Islet of Langerhans (tissue), 1 donor: ENCODE data around the gene PVR.
"Not testable (repeated sequence)": the region's sequence is repeated elsewhere in the genome, so short reads cannot be mapped to it uniquely, and the experiment has no call there.

Experiments used
- FAIRE-seq: peaks from one replicate; lab custom pipeline; 2011; peaks lifted over from hg19 to GRCh38; lab: Jason Lieb, UNC

PVR gene

DNA sequence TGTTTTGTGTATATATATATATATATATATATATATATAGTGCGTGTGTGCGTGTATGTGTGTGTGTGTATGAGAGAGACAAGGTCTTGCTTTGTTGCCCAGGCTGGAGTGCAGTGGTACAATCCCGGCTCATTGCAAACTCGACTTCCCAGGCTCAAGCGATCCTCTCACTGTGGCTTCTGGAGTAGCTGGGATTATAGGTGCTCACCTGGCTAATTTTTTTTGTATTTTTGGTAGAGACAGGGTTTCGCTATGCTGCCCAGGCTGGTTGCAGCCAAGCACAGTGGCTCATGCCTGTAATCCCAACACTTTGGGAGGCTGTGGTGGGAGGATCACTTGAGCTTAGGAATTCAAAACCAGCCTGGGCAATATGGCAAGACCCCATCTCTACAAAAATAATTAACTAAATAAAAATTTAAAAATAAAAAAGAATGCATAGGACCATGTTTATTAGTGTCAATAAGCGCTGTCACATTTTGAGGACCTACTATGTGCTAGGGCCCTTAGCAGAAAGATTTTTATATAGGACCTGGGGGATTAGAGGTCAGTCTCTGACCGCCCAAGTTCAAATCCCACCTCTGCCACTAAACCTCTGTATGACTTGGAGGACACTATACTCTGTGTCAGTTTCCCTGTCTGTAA, 1.8 kb downstream of the PVR start:
- no peak for FAIRE-seq

DNA sequence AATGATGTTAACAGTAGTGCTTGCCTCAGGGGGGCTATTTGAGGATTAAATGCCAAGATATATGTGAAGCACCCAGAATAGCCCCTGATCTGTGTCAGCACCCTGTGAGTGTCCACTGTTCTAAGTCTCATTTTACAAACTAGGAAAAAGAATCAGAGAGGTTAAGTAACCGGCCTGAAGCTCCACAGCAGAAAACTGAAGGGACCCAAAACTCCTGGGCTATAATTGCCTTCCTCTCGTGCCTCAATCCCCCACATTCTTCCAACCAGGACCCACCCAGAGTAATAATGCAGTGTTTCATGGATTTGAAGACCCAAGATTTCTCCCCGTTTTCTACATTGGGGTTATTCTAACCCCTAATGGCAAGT, 2.3 kb downstream of the PVR start:
- no peak for FAIRE-seq

DNA sequence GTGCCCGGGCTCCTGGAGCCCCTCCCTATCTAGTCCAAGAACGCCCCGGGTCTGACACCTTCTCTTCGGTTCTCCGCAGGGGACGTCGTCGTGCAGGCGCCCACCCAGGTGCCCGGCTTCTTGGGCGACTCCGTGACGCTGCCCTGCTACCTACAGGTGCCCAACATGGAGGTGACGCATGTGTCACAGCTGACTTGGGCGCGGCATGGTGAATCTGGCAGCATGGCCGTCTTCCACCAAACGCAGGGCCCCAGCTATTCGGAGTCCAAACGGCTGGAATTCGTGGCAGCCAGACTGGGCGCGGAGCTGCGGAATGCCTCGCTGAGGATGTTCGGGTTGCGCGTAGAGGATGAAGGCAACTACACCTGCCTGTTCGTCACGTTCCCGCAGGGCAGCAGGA, 3.4 kb downstream of the PVR start:
- FAIRE-seq: no peak

DNA sequence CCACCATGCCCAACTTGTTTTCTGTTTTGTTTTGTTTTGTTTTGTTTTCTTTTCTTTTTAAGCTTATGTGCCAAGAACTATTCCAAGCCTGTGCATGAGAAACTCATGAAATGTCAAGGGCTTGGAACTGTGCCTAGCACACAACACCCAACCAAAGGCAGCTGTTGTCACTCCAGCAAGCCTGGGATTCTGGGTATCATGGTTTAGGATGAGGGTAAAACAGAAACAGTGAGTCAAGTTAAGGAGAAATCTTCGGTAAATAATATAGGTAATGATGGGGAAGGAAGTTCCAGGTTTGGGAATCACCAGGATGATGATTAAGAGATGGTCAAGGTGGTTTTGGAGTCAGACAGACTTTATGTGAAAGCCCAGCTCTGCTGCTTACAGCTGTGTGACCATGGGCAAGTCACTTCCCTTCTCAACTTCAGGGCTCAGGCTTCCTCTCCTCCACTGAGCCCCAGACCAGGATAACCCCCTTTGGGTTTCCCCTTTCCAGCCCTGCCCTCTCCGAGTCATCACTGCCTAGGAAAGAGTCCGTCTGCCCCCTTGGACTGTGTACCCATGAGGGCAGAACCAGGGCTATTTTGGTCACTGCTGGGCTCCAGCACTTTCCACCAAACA, 5.0 kb downstream of the PVR start:
- FAIRE-seq: no peak

DNA sequence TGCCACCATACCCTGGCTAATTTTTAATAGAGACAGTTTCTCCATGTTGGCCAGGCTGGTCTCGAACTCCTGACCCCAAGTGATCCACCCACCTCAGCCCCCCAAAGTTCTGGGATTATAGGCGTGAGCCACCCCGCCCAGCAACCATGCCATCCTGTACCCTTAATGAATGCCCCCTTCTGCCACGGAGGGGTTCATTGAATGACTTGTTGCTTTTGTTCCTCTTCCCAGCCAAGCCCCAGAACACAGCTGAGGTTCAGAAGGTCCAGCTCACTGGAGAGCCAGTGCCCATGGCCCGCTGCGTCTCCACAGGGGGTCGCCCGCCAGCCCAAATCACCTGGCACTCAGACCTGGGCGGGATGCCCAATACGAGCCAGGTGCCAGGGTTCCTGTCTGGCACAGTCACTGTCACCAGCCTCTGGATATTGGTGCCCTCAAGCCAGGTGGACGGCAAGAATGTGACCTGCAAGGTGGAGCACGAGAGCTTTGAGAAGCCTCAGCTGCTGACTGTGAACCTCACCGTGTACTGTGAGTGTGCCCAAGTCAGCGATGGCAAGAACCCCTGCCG, 6.0 kb downstream of the PVR start:
- FAIRE-seq: no peak

DNA sequence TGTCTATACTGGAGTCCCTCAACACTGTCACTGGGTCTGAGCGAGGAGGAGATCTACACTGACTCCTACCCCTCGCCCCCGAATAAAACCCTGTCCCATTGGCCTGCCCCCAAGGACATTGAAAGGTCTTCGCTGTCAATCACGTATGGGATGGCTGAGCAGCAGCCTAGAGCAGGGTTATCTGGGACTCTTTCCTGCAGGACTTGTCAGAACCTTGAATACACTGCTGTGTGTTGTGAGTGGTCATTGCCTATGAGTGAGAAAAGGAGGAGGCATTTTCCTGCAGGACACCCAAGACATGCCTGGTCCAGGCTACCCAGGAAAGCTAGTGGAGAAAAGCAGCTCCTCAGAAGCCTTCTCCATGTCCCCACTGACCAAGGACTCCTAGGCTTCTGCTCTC, 9.6 kb downstream of the PVR start:
- FAIRE-seq: no peak

DNA sequence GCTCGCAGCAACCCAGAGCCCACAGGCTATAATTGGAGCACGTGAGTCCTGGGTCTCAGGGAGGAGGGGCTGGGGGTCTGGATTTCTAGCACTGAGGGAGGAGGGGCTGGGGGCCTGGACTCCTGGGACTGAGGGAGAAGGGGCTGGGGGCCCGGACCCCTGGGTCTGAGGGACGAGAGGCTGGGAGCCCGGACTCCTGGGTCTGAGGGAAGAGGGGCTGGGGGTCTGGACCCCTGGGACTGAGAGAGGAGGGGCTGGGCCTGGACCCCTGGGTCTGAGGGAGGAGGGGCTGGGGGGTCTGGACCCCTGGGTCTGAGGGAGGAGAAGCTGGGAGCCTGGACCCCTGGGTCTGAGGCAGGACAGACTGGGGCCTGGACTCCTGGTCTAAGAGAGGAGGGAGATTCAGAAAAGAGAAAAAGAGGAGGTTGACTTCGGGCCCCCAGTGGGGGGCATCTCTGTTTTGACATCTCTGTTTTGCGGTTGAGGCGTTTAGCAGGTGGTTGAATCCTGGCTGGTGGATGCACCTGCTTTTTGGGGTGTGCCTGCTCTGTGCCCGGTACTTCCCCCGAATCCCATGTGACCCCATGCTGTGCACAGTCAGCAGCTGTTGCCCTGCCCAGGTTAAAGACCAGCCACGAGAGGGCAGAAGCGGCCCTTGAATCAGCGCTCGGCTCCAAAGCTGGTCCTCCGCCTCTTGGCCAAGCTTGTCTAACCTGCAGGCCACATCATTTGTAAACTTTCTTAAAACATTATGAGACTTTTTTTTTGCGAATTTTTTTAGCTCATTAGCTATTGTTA, 10.5 kb downstream of the PVR start:
- peak; percentile 36 for FAIRE-seq

DNA sequence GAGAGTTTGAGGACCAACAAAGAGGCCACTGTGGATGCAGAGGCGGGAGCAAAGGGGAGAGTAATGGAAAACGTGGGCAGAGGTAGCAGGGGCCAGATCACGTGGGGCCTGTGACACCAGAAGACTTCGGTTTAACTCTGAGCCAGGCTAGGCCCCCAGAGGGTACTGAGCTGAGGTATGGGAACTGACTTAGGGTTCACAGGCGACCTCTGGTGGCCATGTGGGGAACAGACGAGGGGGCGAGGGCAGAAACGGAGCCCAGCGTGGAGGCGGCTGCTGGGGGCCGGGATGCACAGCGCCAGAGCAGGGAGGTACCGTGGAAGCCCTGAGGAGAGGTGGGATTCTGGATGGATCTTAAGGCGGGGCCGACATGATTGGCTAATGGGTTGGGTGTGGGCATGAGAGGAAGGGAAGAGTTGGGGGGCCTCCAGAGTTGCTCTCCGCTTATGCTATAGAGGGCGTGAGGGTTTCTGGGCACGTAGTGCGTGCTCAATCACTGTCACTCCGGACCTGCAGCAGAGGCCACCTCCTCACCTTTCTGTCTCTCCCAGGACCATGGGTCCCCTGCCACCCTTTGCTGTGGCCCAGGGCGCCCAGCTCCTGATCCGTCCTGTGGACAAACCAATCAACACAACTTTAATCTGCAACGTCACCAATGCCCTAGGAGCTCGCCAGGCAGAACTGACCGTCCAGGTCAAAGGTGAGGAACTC, 13.7 kb downstream of the PVR start:
- FAIRE-seq: no peak

DNA sequence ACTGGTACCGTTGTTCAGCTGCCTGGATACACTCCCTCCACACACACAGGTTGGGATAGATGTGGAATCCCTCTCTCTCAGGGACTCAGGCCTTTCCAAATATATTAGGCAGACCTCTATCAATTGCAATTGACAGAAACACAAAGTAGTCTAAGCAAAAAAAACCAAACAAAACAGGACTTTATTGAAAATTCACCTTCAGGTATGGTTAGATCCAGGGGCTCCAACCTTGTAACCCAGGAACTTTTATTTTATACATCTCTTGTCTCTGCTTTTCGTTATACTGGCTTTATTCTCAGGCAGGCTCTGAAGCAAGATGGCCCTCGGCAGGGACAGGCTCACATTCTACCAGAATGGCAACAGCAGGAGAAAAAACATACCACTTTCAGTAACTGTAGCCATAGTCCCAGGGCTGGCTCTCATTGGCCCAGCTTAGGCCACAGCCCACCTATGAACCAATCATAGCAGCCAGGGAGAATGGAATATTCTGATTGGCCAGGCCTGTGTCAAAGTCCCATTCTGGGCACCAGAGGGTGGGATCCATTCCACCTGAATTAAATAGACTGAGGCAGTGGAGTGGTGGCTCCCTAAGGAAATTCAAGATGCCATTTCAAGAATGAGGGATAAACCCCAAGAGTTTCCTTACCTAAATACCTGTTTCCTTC, 14.5 kb downstream of the PVR start:
- FAIRE-seq: no peak

DNA sequence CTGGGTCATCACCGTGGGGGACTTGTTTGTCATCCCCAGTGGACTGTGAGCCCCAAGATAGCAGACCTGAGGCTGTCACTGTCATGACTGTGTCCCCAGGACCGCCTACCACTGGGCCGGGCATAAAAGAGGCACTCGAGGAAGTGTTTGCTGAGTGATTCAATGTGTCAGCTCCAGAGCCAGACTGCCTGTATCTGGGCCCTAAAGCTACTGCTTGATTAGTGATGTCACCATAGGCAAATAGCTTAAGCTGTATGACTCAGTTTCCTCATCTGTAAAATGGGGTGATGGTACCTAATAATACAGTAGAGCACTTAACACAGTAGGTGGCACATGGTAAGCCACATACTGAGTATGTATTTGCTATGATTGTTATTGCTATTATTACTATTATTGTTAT, 16.4 kb downstream of the PVR start:
- FAIRE-seq: no peak

DNA sequence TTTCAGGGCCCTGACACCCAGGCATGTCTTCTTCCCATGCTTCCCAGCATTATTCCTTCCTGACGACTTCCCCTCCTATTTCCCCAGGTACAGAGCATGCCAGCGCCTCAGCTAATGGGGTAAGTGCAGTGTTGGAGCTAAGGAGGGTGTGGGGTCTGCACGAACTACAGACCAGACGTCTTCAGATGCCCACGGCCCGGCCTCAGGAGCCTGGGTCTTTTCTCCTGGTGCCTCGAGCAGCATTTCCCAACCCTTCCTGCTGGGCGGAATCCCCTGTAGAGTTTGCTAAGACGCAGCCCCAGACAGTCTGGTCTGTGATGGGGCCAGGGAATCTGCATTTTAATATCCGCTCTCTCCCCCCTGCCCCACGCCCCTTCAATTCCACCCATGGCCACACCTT, 17.5 kb downstream of the PVR start:
- no peak for FAIRE-seq

DNA sequence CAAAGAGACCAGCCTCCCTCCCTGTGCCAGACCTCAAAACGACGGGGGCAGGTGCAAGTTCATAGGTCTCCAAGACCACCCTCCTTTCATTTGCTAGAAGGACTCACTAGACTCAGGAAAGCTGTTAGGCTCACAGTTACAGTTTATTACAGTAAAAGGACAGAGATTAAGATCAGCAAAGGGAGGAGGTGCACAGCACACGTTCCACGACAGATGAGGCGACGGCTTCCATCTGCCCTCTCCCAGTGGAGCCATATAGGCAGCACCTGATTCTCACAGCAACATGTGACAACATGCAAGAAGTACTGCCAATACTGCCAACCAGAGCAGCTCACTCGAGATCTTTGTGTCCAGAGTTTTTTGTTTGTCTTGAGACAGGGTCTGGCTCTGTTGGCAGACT, 18.2 kb downstream of the PVR start:
- FAIRE-seq: no peak

DNA sequence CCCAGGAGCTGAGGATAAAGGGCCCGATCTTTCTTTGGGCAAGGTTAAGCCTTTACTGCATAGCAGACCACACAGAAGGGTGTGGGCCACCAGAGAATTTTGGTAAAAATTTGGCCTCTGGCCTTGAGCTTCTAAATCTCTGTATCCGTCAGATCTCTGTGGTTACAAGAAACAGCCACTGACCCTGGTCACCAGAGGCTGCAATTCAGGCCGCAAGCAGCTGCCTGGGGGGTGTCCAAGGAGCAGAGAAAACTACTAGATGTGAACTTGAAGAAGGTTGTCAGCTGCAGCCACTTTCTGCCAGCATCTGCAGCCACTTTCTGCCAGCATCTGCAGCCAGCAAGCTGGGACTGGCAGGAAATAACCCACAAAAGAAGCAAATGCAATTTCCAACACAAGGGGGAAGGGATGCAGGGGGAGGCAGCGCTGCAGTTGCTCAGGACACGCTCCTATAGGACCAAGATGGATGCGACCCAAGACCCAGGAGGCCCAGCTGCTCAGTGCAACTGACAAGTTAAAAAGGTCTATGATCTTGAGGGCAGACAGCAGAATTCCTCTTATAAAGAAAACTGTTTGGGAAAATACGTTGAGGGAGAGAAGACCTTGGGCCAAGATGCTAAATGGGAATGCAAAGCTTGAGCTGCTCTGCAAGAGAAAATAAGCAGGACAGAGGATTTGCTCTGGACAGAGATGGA, 19.1 kb downstream of the PVR start:
- no peak for FAIRE-seq

DNA sequence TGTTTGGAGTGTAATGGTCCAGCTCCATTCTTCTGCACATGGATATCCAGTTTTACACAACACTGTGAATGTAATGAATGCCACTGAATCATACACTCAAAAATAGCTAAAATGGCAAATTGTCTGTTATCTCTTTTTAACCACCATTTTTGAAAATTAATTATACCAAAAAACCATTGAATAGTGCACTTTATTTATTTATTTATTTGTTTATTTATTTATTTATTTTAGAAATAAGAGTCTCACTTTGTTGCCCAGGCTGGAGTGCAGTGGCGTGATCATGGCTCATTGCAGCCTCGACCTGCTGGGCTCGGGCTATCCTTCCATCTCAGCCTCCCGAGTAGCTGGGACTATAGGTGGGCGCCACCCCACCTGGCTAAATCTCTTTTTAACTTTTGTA, 20.3 kb downstream of the PVR start:
- FAIRE-seq: no peak

DNA sequence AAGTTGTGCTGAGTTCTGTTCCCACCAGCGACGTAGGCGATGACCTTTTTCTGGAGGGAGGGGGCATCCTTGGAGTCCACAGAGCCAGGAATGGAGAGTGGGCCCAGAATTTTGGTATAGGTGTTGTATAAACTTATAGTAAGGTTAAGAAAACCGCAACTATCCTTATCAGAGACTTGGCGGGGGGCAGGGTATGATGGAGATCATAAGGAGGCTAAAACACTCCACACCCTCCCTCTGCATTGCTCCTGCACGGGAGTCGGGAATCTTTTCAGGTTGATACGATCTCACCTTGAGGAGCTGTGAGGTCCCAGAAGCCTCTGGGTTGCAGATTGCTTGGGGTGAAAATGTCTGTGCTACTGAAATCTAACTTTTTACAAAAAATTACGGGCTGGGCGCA, 21.3 kb downstream of the PVR start:
- no peak for FAIRE-seq

DNA sequence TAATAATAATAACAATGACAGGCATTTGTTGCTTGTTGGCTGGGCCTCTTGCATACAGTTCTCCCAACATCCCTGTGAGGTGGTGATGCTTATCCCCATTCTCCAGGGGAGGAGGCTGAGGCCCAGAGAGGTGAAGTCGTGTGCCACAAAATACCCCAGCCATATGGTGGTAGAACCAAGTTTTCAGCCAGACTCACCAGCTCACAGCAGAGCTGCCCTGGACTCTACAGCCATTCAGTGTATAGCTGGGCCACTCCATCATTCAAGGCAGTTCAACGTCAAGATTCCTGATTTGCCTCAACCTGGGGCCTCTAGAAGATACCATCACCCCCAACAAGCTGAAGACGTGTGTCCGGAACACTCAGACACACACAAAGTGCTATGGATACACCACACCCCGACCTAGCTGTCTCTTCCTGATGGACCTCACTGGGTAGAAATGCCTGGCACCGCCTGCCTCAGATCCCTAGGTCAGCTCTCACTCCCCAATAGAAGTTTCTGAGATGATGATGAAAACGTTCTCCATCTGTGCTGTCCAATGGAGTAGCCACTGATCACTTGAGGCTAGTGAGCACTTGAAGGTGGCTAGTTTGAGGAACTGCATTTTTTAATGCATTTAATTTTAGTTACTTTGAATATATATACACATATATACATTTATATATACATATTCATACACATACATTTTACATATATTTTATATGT, 23.3 kb downstream of the PVR start:
- FAIRE-seq: no peak

DNA sequence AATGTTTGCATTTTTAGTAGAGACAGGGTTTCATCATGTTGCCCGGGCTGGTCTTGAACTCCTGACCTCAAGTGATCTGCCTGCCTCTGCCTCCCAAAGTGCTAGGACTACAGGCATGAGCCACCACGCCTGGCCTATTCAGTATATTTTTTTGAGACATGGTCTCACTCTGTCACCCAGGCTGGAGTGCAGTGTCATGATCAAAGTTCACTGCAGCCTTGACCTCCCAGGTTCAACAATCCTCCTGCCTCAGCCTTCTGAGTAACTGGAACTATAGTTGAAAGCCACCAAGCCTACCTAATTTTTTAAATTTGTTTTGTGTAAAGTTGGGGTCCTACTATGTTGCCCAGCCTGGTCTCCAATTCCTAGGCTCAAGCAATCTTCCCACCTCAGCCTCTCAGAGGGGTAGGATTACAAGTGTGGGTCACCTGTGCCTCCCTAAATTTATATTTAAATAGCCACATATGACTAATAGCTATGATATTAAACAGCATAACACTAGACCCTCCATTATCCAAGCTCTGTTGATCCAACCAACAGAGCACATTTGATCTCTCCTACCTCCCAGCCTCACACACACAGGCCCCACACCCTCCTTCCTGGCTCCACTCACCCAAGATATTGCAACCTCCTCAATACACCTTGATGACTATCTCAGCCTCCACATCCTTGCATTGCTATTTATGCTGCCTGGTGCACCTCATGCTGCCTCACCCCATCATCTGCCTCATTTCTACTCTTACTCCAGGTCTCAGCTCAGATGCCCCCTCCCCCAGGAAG, 25.5 kb downstream of the PVR start:
- FAIRE-seq: no peak

DNA sequence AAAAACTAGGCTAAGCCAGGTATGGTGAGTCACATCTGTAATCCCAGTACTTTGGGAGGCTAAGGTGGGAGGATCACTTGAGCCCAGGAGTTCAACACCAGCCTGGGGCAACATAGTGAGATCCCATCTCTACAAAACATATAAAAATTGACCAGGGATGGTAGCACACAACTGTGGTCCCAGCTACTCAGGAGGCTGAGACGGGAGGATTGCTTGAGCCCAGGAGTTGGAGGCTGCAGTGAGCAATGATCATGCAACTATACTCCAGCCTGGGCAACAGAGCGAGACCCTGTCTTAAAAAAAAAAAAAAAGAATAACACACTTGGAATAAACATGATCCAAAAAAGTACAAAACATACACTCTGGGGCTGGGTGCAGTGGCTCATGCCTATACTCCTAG, 26.3 kb downstream of the PVR start:
- not testable (repeated sequence) for FAIRE-seq

DNA sequence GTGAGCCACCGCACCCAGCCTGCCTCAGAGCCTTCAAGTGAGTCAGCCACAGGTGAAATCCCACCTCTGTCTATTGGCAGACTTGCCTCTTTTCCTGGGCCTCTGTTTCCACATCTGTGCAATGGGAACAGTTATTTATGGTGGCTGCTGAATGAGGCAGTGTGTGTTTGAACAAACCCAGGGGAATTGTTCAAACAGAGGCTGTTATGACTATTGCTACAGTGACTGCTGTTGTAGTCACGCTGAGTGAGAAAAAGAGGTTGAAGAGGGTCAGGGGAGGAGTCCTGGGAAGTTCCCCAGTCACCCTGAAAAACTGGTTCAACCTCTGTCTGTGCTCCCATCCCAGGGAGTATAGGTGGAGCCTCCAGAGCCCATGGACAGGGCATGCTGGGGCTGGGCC, 27.7 kb downstream of the PVR start, which contains the start of gene CEACAM19:
Gene CEACAM19, plus strand, starts transcription at position 83 of the 400 bp plus-strand sequence. CDS start 450 bp downstream, outside the sequence.
- FAIRE-seq: no peak

DNA sequence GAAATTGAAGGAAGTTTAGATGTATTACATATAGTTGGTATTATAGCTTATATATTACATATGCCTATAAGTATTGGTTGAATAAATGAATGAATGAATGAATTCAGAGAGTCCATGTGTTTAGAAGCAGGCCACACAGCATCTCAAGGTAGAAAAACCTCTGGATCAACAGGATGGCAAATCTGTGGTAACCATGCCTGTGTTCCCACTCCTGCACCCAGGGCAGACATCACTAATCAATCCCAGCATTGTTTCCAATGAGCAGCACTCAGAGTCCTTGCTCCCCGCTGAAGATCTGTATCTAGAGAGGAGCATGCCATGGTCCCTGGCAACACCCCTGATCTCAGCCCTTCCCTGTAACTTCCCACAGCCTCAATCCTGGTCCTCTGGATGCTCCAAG, 28.5 kb downstream of the PVR start:
- FAIRE-seq: no peak
